Caco-2 (cell line): Measurements from ENCODE around the gene CHST9. TPM values are rescaled to one million over a fixed set of nuclear protein-coding genes. Genes with fewer than 3 reads are reported as not detected.

Source experiments
- BruUV-seq: library from RNA; stranded (reverse); fragments of 400-500 nt; replicated peaks from 2 replicates; lab custom pipeline; 2021; lab: Mats Ljungman, UMichigan
- CTCF ChIA-PET: fragments of 300-600 bp; sonication (Branson Sonifier 250); formaldehyde crosslinking; loops from one replicate; lab custom pipeline; 2022; ENCODE audit warnings: antibody characterized with exemption; lab: Charles Lee
- POLR2A ChIA-PET: fragments of 300-600 bp; sonication (Branson Sonifier 250); formaldehyde crosslinking; loops from one replicate; lab custom pipeline; 2022; ENCODE audit warnings: antibody characterized with exemption; lab: Charles Lee
- DNase-seq, 2 experiments: peaks; one replicate each; pipeline versions ENCODE4 v3.0.0 to v3.0.0-alpha.2; 2020 to 2022
- H3K27me3 ChIP-seq: replicated peaks from 2 replicates; pipeline ENCODE4 v1.6.0; 2011; ENCODE audit warnings: low read length; ENCODE audit not compliant: control insufficient read depth, insufficient read depth
- H3K36me3 ChIP-seq: 2 replicates; pipeline ENCODE4 v1.5.1; 2011; ENCODE audit warnings: low read length; ENCODE audit not compliant: control insufficient read depth, insufficient read depth
- H3K4me1 ChIP-seq: fragments of 250-450 bp; sonication (Bioruptor Pico); 2 replicates; pipeline ENCODE4 v1.5.1; 2020; ENCODE audit warnings: mild to moderate bottlenecking
- H3K4me3 ChIP-seq: 2 replicates; pipeline ENCODE4 v1.5.1; 2011; ENCODE audit warnings: low read depth, mild to moderate bottlenecking, control low read depth, low read length
- H3K9me3 ChIP-seq: fragments of 250-450 bp; sonication (Bioruptor Pico); 2 replicates; pipeline ENCODE4 v1.5.1; 2020; ENCODE audit warnings: mild to moderate bottlenecking, moderate library complexity
- H3K27ac Mint-ChIP-seq: one replicate; pipeline ENCODE4 v1.8.0; 2022; ENCODE audit warnings: mixed read lengths; ENCODE audit not compliant: unreplicated experiment
- H3K27me3 Mint-ChIP-seq: one replicate; pipeline ENCODE4 v1.8.0; 2022; ENCODE audit warnings: mixed read lengths; ENCODE audit not compliant: insufficient read depth, unreplicated experiment
- H3K36me3 Mint-ChIP-seq: one replicate; pipeline ENCODE4 v1.8.0; 2022; ENCODE audit warnings: mild to moderate bottlenecking, mixed read lengths; ENCODE audit not compliant: insufficient read depth, unreplicated experiment
- H3K4me1 Mint-ChIP-seq: one replicate; pipeline ENCODE4 v1.8.0; 2022; ENCODE audit warnings: low read depth, mixed read lengths; ENCODE audit not compliant: unreplicated experiment
- H3K4me3 Mint-ChIP-seq: one replicate; pipeline ENCODE4 v1.8.0; 2022; ENCODE audit warnings: mild to moderate bottlenecking, moderate library complexity, mixed read lengths; ENCODE audit not compliant: unreplicated experiment
- H3K9me3 Mint-ChIP-seq: one replicate; pipeline ENCODE4 v1.8.0; 2022; ENCODE audit warnings: mixed read lengths; ENCODE audit not compliant: unreplicated experiment
- intact Hi-C: fragments of 100-400 bp; cut with micrococcal nuclease; formaldehyde crosslinking; loops from one replicate; pipeline ENCODE4 v1.10.0; 2022; ENCODE audit not compliant: unreplicated experiment
- total RNA-seq: library from RNA; stranded (reverse); gene quantifications from 2 replicates; pipeline ENCODE4 v1.2.3, GENCODE V29; 2022
- TF ChIP-seq, protein P1 (sequence below), 2 experiments: fragments of 200-600 bp in 1 of 2; IDR thresholded peaks; 1 replicate in 1 of 2; 2 replicates in 1 of 2; pipeline versions ENCODE4 v1.5.1 to v1.8.0; 2011 to 2022; ENCODE audit warnings: antibody characterized with exemption in 1 of 2, control low read depth in 1 of 2, inconsistent platforms in 1 of 2, low read depth in 1 of 2, low read length in 1 of 2, mild to moderate bottlenecking in 1 of 2, moderate library complexity in 1 of 2; ENCODE audit not compliant: insufficient read depth in 1 of 2, severe bottlenecking in 1 of 2, unreplicated experiment in 1 of 2

The CHST9 gene
- total RNA-seq, 1 experiment from 2014 or later = 26.5 TPM

DNA sequence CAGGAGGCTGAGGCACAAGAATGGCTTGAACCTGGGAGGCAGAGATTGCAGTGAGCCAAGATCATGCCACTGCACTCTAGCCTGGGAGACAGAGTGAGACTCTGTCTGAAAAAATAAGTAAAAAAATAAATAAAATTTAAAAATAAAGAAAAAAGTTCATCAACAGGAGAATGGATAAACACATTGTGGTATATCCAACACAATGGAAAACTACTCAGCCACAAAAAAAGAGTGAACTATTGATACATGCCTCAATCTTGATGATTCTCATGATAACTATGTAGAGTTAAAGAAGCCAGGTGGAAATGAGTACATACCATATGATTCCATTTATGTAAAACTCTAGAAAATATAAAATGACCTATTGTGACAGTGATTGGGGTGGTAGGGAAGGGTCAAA, 195.3 kb downstream of the CHST9 start:
- CTCF ChIA-PET = no interaction called here
- no peak overlapping the region for H3K27ac Mint-ChIP-seq
- no TSS peak for BruUV-seq

DNA sequence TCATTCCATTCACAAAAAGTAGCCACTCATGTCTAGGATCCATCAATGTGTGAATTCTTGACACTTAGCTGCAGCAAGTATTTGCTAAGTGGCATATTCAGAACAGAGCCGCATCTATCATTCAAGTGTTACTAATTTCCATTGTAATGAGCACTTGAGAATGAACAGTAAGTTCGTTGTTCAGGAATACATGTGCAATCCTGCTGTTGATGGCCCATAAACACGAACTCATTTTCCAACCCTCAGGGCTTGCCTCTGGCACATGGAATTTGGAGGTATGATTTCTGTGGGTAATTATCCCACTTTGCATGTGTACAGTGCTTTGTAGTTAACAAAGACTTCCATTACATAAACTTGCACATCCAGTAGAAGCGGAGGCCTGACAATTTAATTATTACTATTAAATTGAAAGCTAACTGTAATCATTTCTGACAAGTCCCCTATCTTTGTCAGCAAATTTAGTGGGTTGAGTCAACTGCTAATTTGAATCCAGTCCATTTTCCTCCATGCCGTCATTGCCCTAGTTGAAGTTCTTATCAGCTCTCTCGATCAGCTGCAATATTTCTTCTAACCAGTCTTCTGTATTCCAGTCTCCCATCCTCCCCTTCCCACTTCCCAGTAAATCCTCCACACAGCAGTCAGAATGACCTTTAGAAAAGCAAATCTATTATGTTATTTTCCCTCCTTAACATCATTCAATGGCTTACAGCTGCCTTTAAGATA, 203.6 kb downstream of the CHST9 start:
- no TSS peak for BruUV-seq
- H3K9me3 Mint-ChIP-seq = no peaks in the 10 kb centered on the region
- Histone ChIP-seq H3K4me1 (no peaks in the 10 kb centered on the region), H3K27me3 (no peaks in the 10 kb centered on the region), H3K9me3 (no peaks in the 10 kb centered on the region), H3K4me3 (no peak overlapping the region), H3K36me3 (no peaks in the 10 kb centered on the region)
- no peaks in the 10 kb centered on the region for H3K4me1 Mint-ChIP-seq
- no peak overlapping the region for H3K4me3 Mint-ChIP-seq
- no peak for DNase-seq
- TF ChIP-seq, protein P1, sequence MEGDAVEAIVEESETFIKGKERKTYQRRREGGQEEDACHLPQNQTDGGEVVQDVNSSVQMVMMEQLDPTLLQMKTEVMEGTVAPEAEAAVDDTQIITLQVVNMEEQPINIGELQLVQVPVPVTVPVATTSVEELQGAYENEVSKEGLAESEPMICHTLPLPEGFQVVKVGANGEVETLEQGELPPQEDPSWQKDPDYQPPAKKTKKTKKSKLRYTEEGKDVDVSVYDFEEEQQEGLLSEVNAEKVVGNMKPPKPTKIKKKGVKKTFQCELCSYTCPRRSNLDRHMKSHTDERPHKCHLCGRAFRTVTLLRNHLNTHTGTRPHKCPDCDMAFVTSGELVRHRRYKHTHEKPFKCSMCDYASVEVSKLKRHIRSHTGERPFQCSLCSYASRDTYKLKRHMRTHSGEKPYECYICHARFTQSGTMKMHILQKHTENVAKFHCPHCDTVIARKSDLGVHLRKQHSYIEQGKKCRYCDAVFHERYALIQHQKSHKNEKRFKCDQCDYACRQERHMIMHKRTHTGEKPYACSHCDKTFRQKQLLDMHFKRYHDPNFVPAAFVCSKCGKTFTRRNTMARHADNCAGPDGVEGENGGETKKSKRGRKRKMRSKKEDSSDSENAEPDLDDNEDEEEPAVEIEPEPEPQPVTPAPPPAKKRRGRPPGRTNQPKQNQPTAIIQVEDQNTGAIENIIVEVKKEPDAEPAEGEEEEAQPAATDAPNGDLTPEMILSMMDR (IDR thresholded peaks at IDR 0.05; ENCODE audit: insufficient read depth in 1 of 2, low read depth in 1 of 2, low read length in 1 of 2, severe bottlenecking in 1 of 2, unreplicated experiment in 1 of 2) = no peak
- POLR2A ChIA-PET = no interaction called here
- H3K36me3 Mint-ChIP-seq = no peaks in the 10 kb centered on the region
- no peak overlapping the region for H3K27ac Mint-ChIP-seq
- intact Hi-C loops = no loop called here
- no peaks in the 10 kb centered on the region for H3K27me3 Mint-ChIP-seq
- CTCF ChIA-PET = no interaction called here

More for the DNA sequence above, 195.3 kb downstream of the CHST9 start:
- Mint-ChIP-seq H3K9me3 (no peaks in the 10 kb centered on the region), H3K4me1 (no peaks in the 10 kb centered on the region), H3K27me3 (no peaks in the 10 kb centered on the region), H3K36me3 (no peaks in the 10 kb centered on the region), H3K4me3 (no peak overlapping the region)
- TF ChIP-seq, protein P1 (IDR thresholded peaks at IDR 0.05; ENCODE audit: insufficient read depth in 1 of 2, low read depth in 1 of 2, low read length in 1 of 2, severe bottlenecking in 1 of 2, unreplicated experiment in 1 of 2) = no peak
- Histone ChIP-seq H3K4me1 (no peaks in the 10 kb centered on the region), H3K4me3 (no peak overlapping the region), H3K9me3 (no peaks in the 10 kb centered on the region), H3K27me3 (no peaks in the 10 kb centered on the region), H3K36me3 (no peaks in the 10 kb centered on the region; the same call in 1 of the 2 replicates)
- POLR2A ChIA-PET = no interaction called here
- intact Hi-C loops = no loop called here
- DNase-seq = no peak

DNA sequence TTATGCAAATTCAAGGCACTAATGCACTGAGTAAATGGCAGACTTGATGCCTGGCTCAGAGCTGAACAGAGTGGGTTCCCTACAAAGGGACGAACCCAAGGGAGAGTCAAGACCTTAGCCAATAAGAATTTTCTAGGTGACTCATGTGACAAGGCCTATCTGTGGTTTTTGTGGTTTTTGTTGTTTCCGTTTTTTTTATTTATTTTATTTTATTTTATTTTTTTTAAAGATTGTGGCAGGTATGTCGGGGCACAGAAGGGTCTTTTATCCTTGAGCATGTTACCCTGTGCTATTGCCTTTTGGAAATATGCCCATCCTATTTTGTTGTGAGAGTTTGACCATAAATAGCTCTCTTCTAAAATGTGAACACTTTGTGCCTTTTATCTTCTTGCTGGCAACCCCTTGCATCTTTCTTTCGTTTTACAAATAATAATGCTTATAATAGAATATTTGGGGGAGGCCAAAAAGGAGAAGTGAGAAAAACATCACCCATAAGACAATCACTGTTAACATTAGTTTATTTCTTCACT, 206.2 kb downstream of the CHST9 start:
- no peaks in the 10 kb centered on the region for H3K9me3 ChIP-seq
- intact Hi-C loops = no loop called here
- POLR2A ChIA-PET = no interaction called here
- Mint-ChIP-seq H3K27me3 (no peaks in the 10 kb centered on the region), H3K27ac (no peak overlapping the region), H3K9me3 (no peaks in the 10 kb centered on the region), H3K36me3 (peaks cover 7% of the 10 kb centered on the region), H3K4me1 (no peaks in the 10 kb centered on the region), H3K4me3 (no peak overlapping the region)
- no peaks in the 10 kb centered on the region for H3K36me3 ChIP-seq
- TF ChIP-seq, protein P1 (IDR thresholded peaks at IDR 0.05; ENCODE audit: insufficient read depth in 1 of 2, low read depth in 1 of 2, low read length in 1 of 2, severe bottlenecking in 1 of 2, unreplicated experiment in 1 of 2) = no peak
- H3K4me3 ChIP-seq = no peak overlapping the region
- H3K4me1 ChIP-seq = no peaks in the 10 kb centered on the region
- CTCF ChIA-PET = no interaction called here
- H3K27me3 ChIP-seq = no peaks in the 10 kb centered on the region
- no TSS peak for BruUV-seq
- no peak for DNase-seq
